ENCODE measurements around the gene UAP1.

The UAP1 gene

GRCh38 chr1:162632698-162633080 is 71.2 kb downstream of the UAP1 start:
- H3K4me2 ChIP-seq (ENCODE audit: low read depth, low read length, poor library complexity, severe bottlenecking), result no peak overlapping the region
- H2AFZ ChIP-seq (ENCODE audit: low read length), result no peak overlapping the region
- no peaks in the 10 kb centered on the region for H3F3A ChIP-seq (ENCODE audit: low read depth)
- H3K9me3 ChIP-seq (ENCODE audit: insufficient read depth, low read depth, low read length), result no peaks in the 10 kb centered on the region
- no peak for TF ChIP-seq EZH2phosphoT487 (IDR thresholded peaks at IDR 0.05; ENCODE audit: borderline replicate concordance)
- TF ChIP-seq CTCF (conservative IDR thresholded peaks at IDR 0.05; ENCODE audit: low read length), result no peak
- no peaks in the 10 kb centered on the region for H3K4me1 ChIP-seq (ENCODE audit: insufficient read depth, low read length, poor library complexity, severe bottlenecking)
- no peak overlapping the region for H3K4me3 ChIP-seq (ENCODE audit: low read length, poor library complexity, severe bottlenecking)
- H3K27me3 ChIP-seq (ENCODE audit: insufficient read depth, low read length, poor library complexity, severe bottlenecking), result no peaks in the 10 kb centered on the region
- H3K9ac ChIP-seq (ENCODE audit: low read depth, low read length, poor library complexity, severe bottlenecking), result no peak overlapping the region
- H3K36me3 ChIP-seq (ENCODE audit: insufficient read depth, low read length), result no peaks in the 10 kb centered on the region
- H3K79me2 ChIP-seq (ENCODE audit: insufficient read depth, low read length), result no peaks in the 10 kb centered on the region
- H3K9me2 ChIP-seq (replicated peaks; ENCODE audit: low read depth, low read length), result no peaks in the 10 kb centered on the region
- H4K20me1 ChIP-seq (ENCODE audit: insufficient read depth, low read length, poor library complexity, severe bottlenecking), result no peaks in the 10 kb centered on the region

GRCh38 chr1:162633081-162633762 is 71.7 kb downstream of the UAP1 start:
- Histone ChIP-seq H2AFZ (ENCODE audit: low read length) (0 out of 2 replicates have a peak overlapping the region, but pooled peaks have one; percentile 4), H4K20me1 (ENCODE audit: insufficient read depth, low read length, poor library complexity, severe bottlenecking) (no peaks in the 10 kb centered on the region), H3K36me3 (ENCODE audit: insufficient read depth, low read length) (no peaks in the 10 kb centered on the region), H3K9me2 (replicated peaks; ENCODE audit: low read depth, low read length) (no peaks in the 10 kb centered on the region), H3K9ac (ENCODE audit: low read depth, low read length, poor library complexity, severe bottlenecking) (no peak overlapping the region), H3K4me1 (ENCODE audit: insufficient read depth, low read length, poor library complexity, severe bottlenecking) (no peaks in the 10 kb centered on the region), H3K79me2 (ENCODE audit: insufficient read depth, low read length) (no peaks in the 10 kb centered on the region), H3K4me3 (ENCODE audit: low read length, poor library complexity, severe bottlenecking) (no peak overlapping the region), H3K4me2 (ENCODE audit: low read depth, low read length, poor library complexity, severe bottlenecking) (no peak overlapping the region), H3F3A (ENCODE audit: low read depth) (no peaks in the 10 kb centered on the region), H3K9me3 (ENCODE audit: insufficient read depth, low read depth, low read length) (no peaks in the 10 kb centered on the region), H3K27me3 (ENCODE audit: insufficient read depth, low read length, poor library complexity, severe bottlenecking) (no peaks in the 10 kb centered on the region)
- no peak for TF ChIP-seq EZH2phosphoT487 (IDR thresholded peaks at IDR 0.05; ENCODE audit: borderline replicate concordance)
- TF ChIP-seq CTCF (conservative IDR thresholded peaks at IDR 0.05; ENCODE audit: low read length), result no peak

GRCh38 chr1:162635418-162635817 is 73.9 kb downstream of the UAP1 start:
- H3K27me3 ChIP-seq (ENCODE audit: insufficient read depth, low read length, poor library complexity, severe bottlenecking), result no peaks in the 10 kb centered on the region
- H3K9me2 ChIP-seq (replicated peaks; ENCODE audit: low read depth, low read length), result no peaks in the 10 kb centered on the region
- H2AFZ ChIP-seq (ENCODE audit: low read length), result no peak overlapping the region
- H3K4me3 ChIP-seq (ENCODE audit: low read length, poor library complexity, severe bottlenecking), result no peak overlapping the region
- no peak for TF ChIP-seq EZH2phosphoT487 (IDR thresholded peaks at IDR 0.05; ENCODE audit: borderline replicate concordance)
- TF ChIP-seq CTCF (conservative IDR thresholded peaks at IDR 0.05; ENCODE audit: low read length), result no peak
- H3K4me1 ChIP-seq (ENCODE audit: insufficient read depth, low read length, poor library complexity, severe bottlenecking), result no peaks in the 10 kb centered on the region
- no peaks in the 10 kb centered on the region for H3K79me2 ChIP-seq (ENCODE audit: insufficient read depth, low read length)
- H3F3A ChIP-seq (ENCODE audit: low read depth), result no peaks in the 10 kb centered on the region
- no peaks in the 10 kb centered on the region for H4K20me1 ChIP-seq (ENCODE audit: insufficient read depth, low read length, poor library complexity, severe bottlenecking)
- H3K4me2 ChIP-seq (ENCODE audit: low read depth, low read length, poor library complexity, severe bottlenecking), result no peak overlapping the region
- H3K9me3 ChIP-seq (ENCODE audit: insufficient read depth, low read depth, low read length), result no peaks in the 10 kb centered on the region
- no peak overlapping the region for H3K9ac ChIP-seq (ENCODE audit: low read depth, low read length, poor library complexity, severe bottlenecking)
- no peaks in the 10 kb centered on the region for H3K36me3 ChIP-seq (ENCODE audit: insufficient read depth, low read length)

Data from Loucy (cell line).